Right ventricle myocardium inferior (tissue), 1 donor: ENCODE results near the gene MYOF. TPM values are rescaled to one million over a fixed set of nuclear protein-coding genes. Genes with fewer than 3 reads are reported as not detected.
"Not testable (repeated sequence)": the region's sequence is repeated elsewhere in the genome, so short reads cannot be mapped to it uniquely, and the experiment has no call there.

Experiments used
- ATAC-seq: fragments of 200-7000 bp; cut with Tn5 transposase; one replicate; pipeline ENCODE4 v1.9.1; 2020; ENCODE audit warnings: mild to moderate bottlenecking, moderate library complexity
- DNase-seq: peaks from one replicate; pipeline ENCODE4 v3.0.0; 2021; ENCODE audit errors: missing footprints
- intact Hi-C: fragments of 100-400 bp; cut with DNase I; formaldehyde crosslinking; loops from one replicate; pipeline ENCODE4 v1.11.0; 2022
- total RNA-seq: library from RNA; stranded (reverse); fragmentation: NEBNext Ultra II Directional; extraction: Animal tissue kit (Norgen Biotek cat#: 25700); gene quantifications from one replicate; pipeline ENCODE4 v1.2.1, GENCODE V29; 2021
- donor health status: DM: no; HTN: yes; CAD: no; lungs with severe emphysema.

Gene MYOF
- total RNA-seq, 1 donor from 2014 or later: 34.4 TPM

- DNase-seq (no peak), ATAC-seq (no peak)
- intact Hi-C loops: no loop called here
Measured at GRCh38 chr10:93290661-93291354, 191.3 kb downstream of the MYOF start.

- intact Hi-C loops: loop anchor here (2.0 to 10.0 kb wide), 3 partner anchors 174 to 404 kb away; no protein-coding TSS in a partner anchor
- DNase-seq: no peak
- ATAC-seq: peak; percentile 70
Measured at GRCh38 chr10:93288679-93289634, 193.2 kb downstream of the MYOF start.

GRCh38 chr10:93287775-93288174 is 194.4 kb downstream of the MYOF start:
- ATAC-seq: no peak
- DNase-seq: no peak
- intact Hi-C loops: loop anchor here (2.0 to 10.0 kb wide), 3 partner anchors 173 to 403 kb away; no protein-coding TSS in a partner anchor

- not testable (repeated sequence) for DNase-seq, ATAC-seq
- intact Hi-C loops: loop anchor here (10.0 kb wide), 1 partner anchor 399 kb away; no protein-coding TSS in a partner anchor
Measured at GRCh38 chr10:93284246-93284645, 197.9 kb downstream of the MYOF start.

GRCh38 chr10:93281367-93281720 is 200.8 kb downstream of the MYOF start:
- no peak for ATAC-seq
- no peak for DNase-seq
- intact Hi-C loops: loop anchor here (10.0 kb wide), 1 partner anchor 397 kb away; no protein-coding TSS in a partner anchor

- ATAC-seq: no peak
- intact Hi-C loops: loop anchor here (10.0 kb wide), 1 partner anchor 396 kb away; no protein-coding TSS in a partner anchor
- DNase-seq: no peak
Measured at GRCh38 chr10:93280699-93281366, 201.3 kb downstream of the MYOF start.

GRCh38 chr10:93280121-93280698 is 201.9 kb downstream of the MYOF start:
- intact Hi-C loops: loop anchor here (10.0 kb wide), 1 partner anchor 395 kb away; no protein-coding TSS in a partner anchor
- ATAC-seq (no peak), DNase-seq (no peak)

- ATAC-seq: no peak
- no peak for DNase-seq
- intact Hi-C loops: no loop called here
Measured at GRCh38 chr10:93277360-93277759, 204.8 kb downstream of the MYOF start.

GRCh38 chr10:93274419-93274818 is 207.7 kb downstream of the MYOF start:
- no peak for ATAC-seq
- DNase-seq: no peak
- intact Hi-C loops: no loop called here

GRCh38 chr10:93272884-93273675 is 209.1 kb downstream of the MYOF start:
- no peak for ATAC-seq
- intact Hi-C loops: no loop called here
- no peak for DNase-seq

- DNase-seq (no peak), ATAC-seq (no peak)
- intact Hi-C loops: no loop called here
Measured at GRCh38 chr10:93271347-93271746, 210.8 kb downstream of the MYOF start.

GRCh38 chr10:93269281-93269680 is 212.9 kb downstream of the MYOF start:
- no peak for ATAC-seq
- no peak for DNase-seq
- intact Hi-C loops: no loop called here

GRCh38 chr10:93268021-93268420 is 214.1 kb downstream of the MYOF start:
- ATAC-seq (no peak), DNase-seq (no peak)
- intact Hi-C loops: no loop called here

GRCh38 chr10:93267521-93267920 is 214.6 kb downstream of the MYOF start:
- no peak for ATAC-seq
- DNase-seq: no peak
- intact Hi-C loops: no loop called here

GRCh38 chr10:93266858-93267257 is 215.3 kb downstream of the MYOF start:
- ATAC-seq (no peak), DNase-seq (no peak)
- intact Hi-C loops: no loop called here

GRCh38 chr10:93261961-93262610 is 220.0 kb downstream of the MYOF start:
- intact Hi-C loops: no loop called here
- no peak for DNase-seq
- no peak for ATAC-seq

- no peak for ATAC-seq
Measured at GRCh38 chr10:93261089-93261488, 221.0 kb downstream of the MYOF start.

GRCh38 chr10:93259126-93259525 is 223.0 kb downstream of the MYOF start:
- intact Hi-C loops: no loop called here
- ATAC-seq (no peak), DNase-seq (no peak)

More at GRCh38 chr10:93261089-93261488, 221.0 kb downstream of the MYOF start:
- intact Hi-C loops: no loop called here
- no peak for DNase-seq
